LHCN-M2 (cell line): ENCODE measurements around the gene PLA2G2D. TPM values are rescaled to one million over a fixed set of nuclear protein-coding genes. Genes with fewer than 3 reads are reported as not detected.

Experiments used
- DNase-seq: peaks from one replicate; pipeline ENCODE4 v3.0.0-alpha.2; 2012; ENCODE audit warnings: low read depth
- total RNA-seq: library from RNA; depleted of rRNA; stranded (reverse); fragments of >200 nt; gene quantifications from 2 replicates; pipeline ENCODE4 v1.2.3, GENCODE V29; 2014

The PLA2G2D gene
- total RNA-seq, 1 experiment from 2014 or later = not detected

DNA sequence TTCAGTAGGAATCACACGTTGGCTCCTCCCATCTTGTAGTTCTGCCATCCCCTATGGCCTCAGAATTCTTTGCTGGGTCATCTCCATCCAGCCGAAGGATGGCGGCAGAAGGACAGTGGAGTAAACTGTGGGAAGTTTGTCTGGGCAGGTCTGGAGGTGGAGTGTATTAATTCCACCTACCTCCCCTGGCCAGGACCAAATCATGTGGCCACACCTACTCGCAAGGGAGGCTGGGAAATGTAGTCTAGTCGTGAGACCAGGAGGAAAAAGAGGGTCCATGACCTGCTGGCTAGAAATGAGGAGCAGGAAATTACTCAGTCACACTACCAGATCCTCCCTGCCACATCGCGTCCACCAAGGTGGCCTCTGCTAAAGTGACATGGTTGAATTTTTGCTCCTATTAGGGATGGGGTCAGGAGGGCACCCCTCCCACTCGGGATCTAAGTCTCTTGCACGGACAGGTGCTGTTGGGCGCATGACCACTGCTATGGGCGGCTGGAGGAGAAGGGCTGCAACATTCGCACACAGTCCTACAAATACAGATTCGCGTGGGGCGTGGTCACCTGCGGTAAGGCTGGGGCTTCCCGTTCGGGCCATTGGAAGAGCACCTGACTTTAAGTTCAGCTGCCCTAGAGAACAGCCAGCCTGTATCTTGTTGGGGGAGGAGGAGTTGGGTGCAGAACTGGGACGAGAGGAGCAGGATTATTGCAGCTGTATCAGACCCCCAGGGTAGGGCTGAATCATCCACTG lies 29.8 kb downstream of the PLA2G2D start:
- no peak for DNase-seq

DNA sequence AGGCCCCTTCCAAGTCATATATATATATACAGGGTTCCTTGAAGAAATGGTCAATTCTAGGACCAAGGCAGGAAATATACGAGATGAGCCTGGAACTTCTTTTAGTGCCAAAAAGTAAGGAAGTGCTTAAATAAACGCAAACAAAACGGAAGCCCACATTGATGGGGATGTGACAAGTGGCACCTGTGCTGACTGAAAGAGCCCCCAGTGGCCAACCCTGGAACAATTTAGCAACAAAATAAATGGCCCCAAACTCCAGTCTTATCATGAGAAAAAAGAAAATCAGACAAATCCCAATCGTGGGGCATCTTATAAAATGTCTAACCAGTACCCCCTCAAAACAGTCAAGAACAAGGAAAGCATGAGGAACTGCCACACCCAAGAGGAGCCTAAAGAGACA lies 31.7 kb downstream of the PLA2G2D start:
- no peak for DNase-seq

DNA sequence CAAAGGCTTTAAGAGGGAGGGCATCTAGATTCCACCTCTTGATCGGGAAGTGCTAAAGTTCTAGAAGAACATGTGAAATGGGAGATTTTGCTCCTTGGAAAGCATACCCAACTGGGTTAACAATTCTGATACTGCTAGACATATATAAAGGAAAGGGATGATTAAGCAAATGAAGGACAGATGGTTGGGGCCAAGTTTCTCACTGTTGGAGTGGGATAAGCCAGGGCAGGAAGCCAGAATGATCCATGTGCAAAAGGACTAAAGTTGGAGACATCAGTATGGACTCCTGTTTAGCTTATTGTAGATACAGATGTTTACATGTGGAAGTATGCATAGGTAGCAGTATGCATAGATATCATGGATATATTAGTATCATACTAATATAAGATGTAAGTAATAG lies 32.5 kb downstream of the PLA2G2D start:
- no peak for DNase-seq

DNA sequence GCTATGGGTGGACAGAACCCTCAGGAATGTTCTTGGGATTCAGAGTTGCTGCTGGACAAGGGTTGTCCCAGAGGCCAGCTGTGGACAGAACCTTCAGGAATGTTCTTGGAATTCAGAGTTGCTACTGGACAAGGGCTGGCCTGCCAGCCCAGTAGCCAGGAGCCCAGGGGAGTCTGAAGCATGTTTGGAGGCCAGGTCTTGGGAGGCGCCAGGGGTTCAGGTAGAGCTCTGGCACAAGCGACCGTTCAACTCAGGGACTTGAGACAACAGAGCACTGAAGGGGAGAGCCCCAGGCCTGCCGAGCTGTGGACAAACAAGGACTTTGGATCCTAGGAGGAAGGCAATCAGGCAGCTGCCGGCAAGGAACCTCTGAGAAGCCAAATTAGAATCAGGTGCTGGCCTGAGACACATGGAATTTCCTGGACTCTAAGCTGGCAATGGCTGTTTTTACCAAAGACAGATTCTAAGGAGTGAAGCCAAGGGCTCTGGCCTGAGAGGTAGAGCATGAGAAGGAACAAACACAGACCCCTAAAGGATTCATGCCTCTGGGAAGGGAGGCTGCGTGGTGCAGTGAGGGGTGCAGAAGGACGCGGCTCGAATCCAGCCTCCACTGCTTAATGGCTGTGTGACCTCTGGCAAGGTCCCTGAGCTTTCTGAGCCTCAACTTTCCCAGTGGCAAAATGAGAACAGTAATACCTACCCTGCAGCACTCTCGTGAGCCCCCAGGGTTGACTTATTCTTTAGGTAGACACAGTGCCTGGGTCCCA lies 36.0 kb downstream of the PLA2G2D start:
- DNase-seq = no peak

DNA sequence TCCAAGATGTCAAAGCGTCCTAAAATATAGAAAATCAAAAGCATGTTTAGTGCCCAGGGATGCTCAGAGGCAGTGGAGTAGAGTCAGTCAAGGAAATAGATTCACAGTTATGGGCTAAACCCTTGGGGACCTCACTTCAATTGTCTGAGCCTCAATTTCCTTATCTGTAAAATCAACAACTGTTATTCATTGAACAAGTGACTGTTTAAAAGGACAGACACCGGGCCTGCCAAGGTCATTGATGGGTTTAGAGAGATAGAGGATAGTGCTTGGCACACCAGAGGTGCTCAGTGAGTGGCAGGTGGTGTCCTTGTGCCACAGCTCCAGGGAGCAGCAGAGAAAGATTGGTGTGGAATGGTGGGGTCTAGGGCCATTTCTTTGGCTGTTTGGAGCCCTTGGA lies 36.6 kb downstream of the PLA2G2D start:
- no peak for DNase-seq

DNA sequence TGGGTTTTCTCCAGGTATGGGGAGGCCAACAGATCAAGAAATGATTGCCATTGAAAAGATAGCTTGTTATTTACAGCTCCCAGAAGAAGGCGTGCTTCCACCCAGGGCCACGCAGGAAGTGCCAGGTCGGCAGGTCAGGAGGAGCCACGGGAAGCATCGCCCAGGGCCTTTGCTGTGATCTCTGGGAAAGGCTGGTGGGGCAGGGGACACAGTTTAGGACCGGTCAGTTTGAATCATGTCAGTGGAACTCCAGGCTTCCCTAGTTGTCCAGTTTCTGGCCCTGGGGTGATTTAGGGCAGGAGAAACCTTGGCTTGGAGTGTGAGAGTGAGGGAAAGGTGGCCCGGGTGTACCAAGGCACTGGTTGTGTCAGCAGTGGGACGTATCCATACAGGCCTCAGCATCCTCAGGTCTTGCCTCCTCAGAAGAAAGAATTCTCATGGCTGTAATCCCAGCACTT lies 38.0 kb downstream of the PLA2G2D start:
- DNase-seq = no peak

DNA sequence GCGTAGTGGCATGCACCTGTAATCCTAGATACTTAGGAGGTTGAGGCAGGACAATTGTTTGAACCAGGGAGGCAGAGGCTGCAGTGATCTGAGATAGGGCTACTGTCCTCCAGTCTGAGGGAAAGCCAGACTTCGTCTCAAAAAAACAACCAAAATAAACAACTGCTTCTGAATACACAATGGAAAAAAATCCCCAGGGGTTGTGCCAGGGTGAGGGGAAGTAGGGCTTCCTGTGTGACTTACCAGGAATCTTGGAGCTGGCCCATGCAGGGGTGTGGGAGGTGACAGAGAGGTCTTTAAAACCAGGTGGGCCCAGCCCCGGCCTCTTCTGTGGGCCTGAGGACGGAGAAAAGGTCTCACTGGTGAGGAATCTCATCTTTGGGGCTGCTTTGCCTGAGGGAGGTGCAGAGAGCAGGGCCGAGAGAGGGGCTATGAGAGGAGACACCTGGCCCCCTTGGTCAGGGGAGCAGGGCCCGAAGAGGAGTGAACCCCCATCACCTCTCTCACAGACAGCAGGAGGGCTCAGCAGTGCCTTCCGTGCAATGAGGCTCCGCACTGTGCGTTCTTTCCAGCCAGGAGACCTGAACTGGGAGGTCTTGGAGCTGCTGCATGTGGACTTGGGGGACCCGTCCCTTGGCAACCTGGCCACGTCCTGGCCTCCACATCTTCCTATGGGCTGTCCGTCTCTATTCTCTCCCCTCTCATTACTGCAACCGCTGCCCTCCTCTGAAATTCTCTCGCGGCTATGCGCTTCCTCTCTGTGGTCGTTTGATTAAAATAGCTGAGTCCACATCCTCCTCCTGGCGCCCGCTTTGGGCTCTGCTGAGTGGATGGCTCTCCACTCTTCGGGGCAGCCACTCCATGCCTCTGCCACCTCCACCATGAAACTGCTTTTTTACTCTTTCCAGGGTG lies 38.6 kb downstream of the PLA2G2D start:
- no peak for DNase-seq

DNA sequence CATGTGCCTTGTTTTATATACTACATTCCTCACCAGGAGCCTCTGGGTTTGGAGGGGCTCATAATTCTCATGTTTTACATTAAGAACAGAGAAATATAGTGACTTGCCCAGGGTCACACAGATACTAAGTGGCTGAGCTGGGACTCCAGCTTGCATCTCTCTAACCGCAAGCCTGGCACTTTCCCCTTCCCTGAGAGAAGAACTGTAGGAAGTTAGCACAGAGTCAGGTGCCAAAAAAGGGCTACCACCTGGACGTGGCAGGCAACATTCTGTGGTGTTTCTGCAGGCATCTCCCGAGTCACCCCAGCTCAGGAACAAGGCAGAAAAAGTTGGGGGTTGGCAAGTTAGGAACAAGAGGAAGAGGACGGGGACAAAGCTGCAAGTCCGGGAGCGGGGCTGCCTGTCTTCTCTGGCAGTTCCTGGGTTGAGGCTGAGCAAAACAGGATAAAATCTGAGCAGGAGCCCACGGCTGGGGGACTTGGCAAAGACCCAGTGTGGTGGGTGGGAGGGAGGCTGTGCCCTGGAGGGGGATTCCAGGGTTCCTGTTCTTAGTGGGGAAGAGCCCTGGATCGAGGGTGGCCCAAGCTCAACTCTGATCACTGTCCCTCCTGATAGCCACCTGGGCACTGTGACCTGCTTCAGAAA lies 39.6 kb downstream of the PLA2G2D start:
- no peak for DNase-seq

DNA sequence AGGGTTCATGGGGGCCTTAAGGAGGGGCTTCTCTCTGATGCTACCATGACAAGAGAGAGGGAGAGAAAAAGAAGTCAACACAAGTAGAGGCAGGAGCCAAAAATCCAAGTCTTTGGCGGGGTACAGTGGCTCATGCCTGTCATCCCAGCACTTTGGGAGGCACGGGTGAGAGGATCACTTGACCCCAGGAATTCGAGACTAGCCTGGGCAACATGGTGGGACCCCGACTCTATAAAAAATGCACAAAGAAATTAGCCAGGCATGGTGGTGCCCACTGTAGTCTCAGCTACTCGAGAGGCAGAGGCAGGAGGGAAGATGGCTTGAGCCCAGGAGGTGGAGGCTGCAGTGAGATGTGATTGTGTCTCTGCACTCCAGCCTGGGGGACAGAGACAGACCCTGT lies 40.6 kb downstream of the PLA2G2D start:
- DNase-seq = no peak

DNA sequence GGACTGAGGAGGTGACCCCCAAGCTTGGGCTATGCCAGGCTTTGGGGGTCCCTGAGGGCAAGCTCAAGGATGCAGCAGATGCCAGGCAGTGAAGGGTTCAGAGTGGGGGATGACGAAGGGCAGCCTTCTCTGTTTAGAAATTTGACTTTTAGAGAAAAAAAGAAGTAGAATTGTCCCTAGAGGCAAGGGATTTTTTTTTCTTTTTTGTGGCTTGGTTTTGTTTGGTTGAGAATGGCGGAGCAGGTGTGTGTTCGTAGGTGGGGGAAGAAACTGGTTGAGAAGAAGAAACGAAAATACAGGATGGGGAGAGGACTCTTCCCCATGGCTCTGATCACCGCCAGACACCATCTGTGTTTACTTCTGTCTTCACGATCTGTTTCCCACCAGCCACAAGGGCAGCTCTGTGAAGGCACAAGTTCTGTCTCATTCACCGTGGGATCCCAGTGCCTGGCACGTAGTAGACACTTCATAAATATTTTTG lies 41.1 kb downstream of the PLA2G2D start:
- no peak for DNase-seq

DNA sequence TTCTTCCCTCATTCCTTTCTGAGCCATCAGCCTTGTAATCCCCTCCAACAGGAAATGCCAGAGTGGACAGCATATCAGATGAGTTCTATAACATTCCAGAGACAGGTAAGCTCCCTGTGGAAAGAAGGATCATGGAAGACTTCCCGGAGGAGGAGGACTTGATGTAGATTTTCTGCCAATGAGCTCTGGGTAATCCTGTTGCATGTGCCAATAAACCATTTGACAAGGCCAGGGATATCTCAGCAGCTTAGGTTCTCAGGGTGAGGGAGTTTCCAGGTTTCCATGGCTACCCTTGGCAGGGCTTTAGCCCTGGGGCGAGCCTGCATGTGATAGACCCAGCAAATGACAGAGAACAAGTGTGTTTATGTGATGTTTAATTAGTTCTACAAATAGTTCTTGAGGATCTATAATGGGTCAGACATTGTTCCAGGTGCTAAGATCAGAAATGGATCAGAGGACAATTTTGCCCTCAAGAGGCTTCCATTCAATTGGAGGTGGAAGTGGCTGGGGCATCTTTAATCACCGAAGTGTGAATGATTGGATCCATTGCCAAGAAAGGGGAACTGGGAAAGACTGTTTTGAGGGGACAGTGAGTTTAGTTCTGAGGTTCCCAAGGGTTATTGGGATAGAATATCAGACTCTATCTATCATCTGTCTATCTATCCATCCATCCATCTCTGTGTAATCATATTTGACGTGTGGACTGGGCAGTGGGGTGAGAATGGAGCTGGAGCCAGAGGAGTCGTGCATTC lies 42.5 kb downstream of the PLA2G2D start:
- no peak for DNase-seq

DNA sequence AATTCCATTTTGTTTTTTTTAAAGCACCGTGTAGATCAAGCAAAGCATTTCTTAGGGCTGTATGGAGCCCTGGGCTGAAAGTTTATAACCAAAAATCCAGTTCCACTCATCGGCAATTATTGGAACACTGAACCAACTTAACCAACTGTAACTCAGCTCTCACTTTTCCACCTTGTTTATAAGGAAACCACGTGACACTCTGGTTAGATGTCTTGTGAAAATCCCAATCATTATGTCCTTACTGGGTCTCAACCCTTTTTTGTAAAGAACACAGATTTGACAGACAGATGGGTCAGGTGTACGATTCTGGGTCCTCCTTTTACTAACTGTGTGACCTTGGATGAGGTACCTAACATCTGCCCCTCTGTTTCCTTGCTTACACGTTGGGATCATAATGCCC lies 43.1 kb downstream of the PLA2G2D start:
- DNase-seq = no peak

DNA sequence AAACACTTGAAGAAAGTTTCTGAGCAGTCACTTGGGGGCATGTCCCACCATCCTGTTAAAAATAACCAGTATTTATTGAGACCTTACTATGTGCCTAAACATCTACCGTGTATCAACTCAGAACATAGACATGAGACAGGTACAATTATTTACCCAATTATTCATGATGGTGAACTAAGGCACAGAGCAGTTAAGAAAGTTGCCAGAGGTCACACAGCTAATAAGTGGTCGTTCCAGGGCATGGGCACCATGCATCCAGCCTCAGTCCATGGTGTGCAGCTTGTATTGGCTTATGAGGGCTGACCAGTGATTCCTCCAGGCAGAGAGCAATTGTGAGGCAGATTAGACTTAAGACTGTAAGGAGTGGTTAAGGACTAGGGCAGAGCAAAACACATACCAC lies 44.0 kb downstream of the PLA2G2D start:
- DNase-seq = no peak

DNA sequence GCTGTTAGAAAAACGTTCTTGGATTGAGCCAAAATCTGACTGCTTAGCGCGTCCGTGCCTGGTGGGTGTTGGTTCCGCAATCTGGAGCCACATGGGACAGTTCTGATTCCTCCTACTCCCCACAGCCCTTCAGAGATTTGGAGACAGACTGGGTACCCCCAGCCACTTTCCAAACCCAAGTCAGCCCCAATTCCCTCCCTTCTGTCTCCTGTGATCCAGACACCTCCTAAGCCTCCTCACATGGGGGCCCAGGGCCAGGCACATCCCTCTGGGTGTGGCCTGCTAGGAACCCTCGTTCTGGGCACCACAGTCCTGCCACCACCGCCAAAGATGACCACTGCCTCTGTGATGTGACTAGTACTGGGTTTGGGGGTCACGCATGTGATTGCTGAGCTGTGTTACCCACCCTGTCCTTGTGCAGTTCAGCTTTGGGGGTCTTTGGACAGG lies 44.6 kb downstream of the PLA2G2D start:
- no peak for DNase-seq

DNA sequence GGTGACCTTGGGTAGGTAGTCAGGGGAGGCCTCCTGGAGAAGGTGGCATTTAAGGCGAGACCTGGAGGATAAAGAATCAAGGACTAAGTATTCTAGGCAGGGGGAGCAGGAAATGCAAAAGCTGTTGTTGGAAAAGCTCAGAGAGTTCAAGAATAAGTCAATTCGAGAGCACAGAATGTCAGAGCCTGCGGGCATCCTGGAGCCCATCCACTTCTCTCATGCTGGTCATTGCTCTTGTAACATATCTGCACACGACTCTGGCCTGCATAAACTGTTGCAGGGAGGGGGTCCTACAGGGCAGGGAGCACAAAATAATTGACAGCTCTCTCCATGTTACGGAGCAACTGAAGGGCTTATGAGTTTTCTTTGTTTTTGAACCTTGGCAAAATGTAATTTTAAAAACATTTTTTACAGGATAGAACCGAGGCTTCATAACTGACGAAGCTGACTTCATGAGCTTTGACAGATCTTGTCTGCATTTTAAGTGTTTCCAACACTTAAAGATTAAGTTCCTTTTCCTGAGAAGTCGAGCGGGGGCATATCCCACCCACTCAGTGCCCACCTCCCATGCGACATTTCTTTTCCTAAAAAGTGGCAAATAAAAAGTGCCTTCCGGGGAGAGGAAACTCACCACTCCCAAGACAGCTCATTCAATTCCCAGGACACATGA lies 45.1 kb downstream of the PLA2G2D start:
- DNase-seq = no peak

DNA sequence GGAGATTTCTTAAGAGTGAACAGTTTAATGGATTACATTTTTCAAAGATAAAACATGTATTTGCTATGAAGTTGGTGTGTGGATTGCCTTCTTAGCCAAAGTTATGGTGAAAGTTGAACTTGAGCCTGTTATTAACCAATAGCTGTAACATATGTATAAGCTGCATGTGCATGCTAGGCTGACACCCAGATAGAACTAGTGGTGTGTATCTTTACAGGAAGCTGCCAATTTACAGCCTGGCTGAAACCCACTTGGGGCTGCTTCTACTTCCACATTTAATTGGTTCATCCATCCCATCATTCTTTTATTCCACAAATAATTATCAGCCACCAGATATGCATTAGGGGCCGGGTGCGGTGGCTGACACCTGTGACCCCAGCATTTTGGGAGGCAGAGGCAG lies 46.1 kb downstream of the PLA2G2D start:
- no peak for DNase-seq

DNA sequence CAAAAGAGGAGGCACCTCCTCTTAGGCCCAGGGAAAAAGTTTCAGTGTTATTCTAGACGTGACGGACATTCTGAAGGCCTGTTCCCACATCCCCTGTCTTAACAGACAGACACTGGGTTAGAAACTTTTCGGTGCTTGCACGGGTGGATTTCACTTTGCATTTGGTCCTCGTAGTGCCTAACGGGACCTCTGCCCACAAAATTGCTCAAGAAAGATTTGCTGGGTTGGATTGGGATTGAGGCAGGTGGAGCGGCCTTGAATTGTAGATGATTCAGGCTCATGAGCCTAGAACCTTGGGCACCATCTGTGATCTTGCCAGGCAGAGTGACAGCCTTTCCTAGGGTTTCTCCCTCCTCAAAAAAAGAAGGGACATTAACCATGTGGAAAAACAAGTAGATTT lies 46.6 kb downstream of the PLA2G2D start:
- no peak for DNase-seq

DNA sequence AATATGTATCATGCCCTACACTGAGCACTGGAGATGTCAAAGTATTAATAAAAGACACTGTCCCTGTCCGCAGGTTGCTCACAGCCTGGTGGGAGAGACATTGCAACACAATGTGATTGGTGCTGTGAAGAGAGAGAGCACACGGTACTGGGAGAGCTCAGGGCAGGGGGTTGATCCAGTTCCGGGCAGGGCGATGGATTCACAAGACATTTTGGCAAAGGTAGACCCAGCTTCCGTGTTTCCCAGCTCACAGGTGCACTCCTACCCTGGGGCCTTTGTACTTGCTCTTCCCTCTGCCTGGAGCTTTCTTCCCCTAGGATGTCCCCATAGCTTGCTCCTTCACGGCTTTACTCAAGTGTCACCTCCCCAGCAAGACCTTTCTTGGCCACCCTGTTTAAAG lies 47.9 kb downstream of the PLA2G2D start:
- no peak for DNase-seq

DNA sequence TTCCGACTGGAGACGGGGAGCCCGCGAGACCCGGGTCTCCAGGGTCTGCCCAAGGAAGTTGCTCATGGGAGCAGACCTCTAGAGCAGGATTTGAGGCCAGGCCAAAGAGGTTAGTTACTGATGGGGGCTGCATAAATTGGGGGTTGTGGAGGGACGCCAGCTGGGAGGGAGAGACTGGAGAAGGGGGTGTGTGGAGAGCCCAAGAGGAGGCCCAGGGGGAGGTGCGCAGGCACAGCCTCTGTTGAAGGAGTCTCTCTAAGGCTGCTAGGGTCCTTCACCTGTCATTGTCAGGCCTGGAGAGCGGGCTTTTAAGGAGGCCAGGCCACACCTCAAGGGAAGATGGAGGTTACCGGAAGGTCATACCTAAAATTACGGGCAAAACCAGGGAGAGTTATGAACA lies 49.0 kb downstream of the PLA2G2D start:
- no peak for DNase-seq

DNA sequence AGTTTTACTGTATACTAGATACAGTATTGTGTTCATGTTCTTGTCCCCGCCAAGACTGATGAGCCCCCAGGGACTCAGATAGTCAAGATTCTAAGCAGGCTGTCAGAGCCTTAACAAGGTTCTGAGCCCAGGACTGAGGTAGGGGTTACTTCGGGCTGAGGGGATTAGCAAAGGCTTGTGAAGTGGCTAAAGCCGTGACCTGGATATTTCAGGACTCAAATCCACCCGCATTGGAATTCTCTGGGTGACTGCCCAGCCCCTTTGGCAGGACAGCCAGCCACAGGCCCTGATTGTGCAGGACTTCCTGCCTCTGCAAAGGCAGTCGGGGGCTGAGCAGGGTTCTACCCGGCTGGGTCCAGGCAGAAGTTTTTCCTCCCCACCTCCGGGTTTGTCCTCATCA lies 49.5 kb downstream of the PLA2G2D start, which contains the start of gene PLA2G5:
Gene PLA2G5 (plus strand): TSS at position 321 of the 400 bp plus-strand sequence. CDS start 14,637 bp downstream, outside the sequence.
- no peak for DNase-seq
